PC-3 (cell line): ENCODE data around the gene ARSG. TPM values are rescaled to one million over a fixed set of nuclear protein-coding genes. Genes with fewer than 3 reads are reported as not detected.
A peak's percentile ranks its signal among the peaks of the same experiment; 100 is the strongest.
"Not testable (repeated sequence)": the region's sequence is repeated elsewhere in the genome, so short reads cannot be mapped to it uniquely, and the experiment has no call there.

Experiments used
- ATAC-seq: fragments of 200-7000 bp; cut with Tn5 transposase; 2 replicates; pipeline ENCODE4 v1.9.1; 2020; ENCODE audit warnings: mild to moderate bottlenecking, moderate library complexity
- BruUV-seq: library from RNA; stranded (reverse); fragments of 400-500 nt; replicated peaks from 2 replicates; lab custom pipeline; 2021; lab: Mats Ljungman, UMichigan
- CTCF ChIA-PET: fragments of 300-600 bp; sonication (Branson Sonifier 250); formaldehyde crosslinking; loops from one replicate; lab custom pipeline; 2022; ENCODE audit warnings: antibody characterized with exemption; lab: Charles Lee
- POLR2A ChIA-PET: fragments of 300-600 bp; sonication (Branson Sonifier 250); formaldehyde crosslinking; loops from one replicate; lab custom pipeline; 2022; ENCODE audit warnings: antibody characterized with exemption; ENCODE audit not compliant: unreplicated experiment; lab: Charles Lee
- DNase-seq: peaks from one replicate; pipeline ENCODE4 v3.0.0-alpha.2; 2015
- H2AFZ ChIP-seq: fragments of 300-600 bp; sonication (generic); 2 replicates; pipeline ENCODE4 v1.6.0; 2016; ENCODE audit warnings: antibody characterized with exemption, low read length
- H3F3A ChIP-seq: fragments of 300-600 bp; sonication (generic); one replicate; pipeline ENCODE4 v1.6.0; 2017; ENCODE audit warnings: antibody characterized with exemption, low read length, control low read depth, mild to moderate bottlenecking; ENCODE audit not compliant: unreplicated experiment
- H3K27ac ChIP-seq: fragments of 300-600 bp; sonication (generic); 2 replicates; pipeline ENCODE4 v1.5.1; 2016; ENCODE audit warnings: mild to moderate bottlenecking, low read length
- H3K27me3 ChIP-seq: fragments of 300-600 bp; sonication (generic); 2 replicates; pipeline ENCODE4 v1.6.1; 2016; ENCODE audit warnings: low read length, mixed read lengths
- H3K36me3 ChIP-seq: fragments of 300-600 bp; sonication (generic); 2 replicates; pipeline ENCODE4 v1.6.1; 2016; ENCODE audit warnings: low read depth, mixed run types, low read length, mixed read lengths
- H3K4me1 ChIP-seq: fragments of 300-600 bp; sonication (generic); 2 replicates; pipeline ENCODE4 v1.5.1; 2016; ENCODE audit warnings: low read length; ENCODE audit not compliant: insufficient read depth
- H3K4me2 ChIP-seq: fragments of 300-600 bp; sonication (generic); 2 replicates; pipeline ENCODE4 v1.6.0; 2016; ENCODE audit warnings: low read length
- H3K4me3 ChIP-seq: fragments of 300-600 bp; sonication (generic); 2 replicates; pipeline ENCODE4 v1.5.1; 2016; ENCODE audit warnings: mild to moderate bottlenecking, low read length, mixed read lengths
- H3K79me2 ChIP-seq: fragments of 300-600 bp; sonication (generic); 2 replicates; pipeline ENCODE4 v1.6.1; 2017; ENCODE audit warnings: low read length, mixed read lengths
- H3K9ac ChIP-seq: fragments of 300-600 bp; sonication (generic); 2 replicates; pipeline ENCODE4 v1.6.0; 2016; ENCODE audit warnings: mild to moderate bottlenecking, low read length
- H3K9me2 ChIP-seq: fragments of 300-600 bp; sonication (generic); replicated peaks from 2 replicates; pipeline ENCODE4 v1.6.1; 2016; ENCODE audit warnings: mixed run types, low read length, mixed read lengths
- H3K9me3 ChIP-seq: fragments of 300-600 bp; sonication (generic); 2 replicates; pipeline ENCODE4 v1.6.1; 2016; ENCODE audit warnings: low read length, mixed read lengths
- H4K20me1 ChIP-seq: fragments of 300-600 bp; sonication (generic); 2 replicates; pipeline ENCODE4 v1.6.1; 2016; ENCODE audit warnings: low read length, mixed read lengths
- EZH2 ChIP-seq: fragments of 300-600 bp; sonication (generic); IDR thresholded peaks from one replicate; pipeline ENCODE4 v1.6.1; 2017; ENCODE audit warnings: antibody characterized with exemption, mild to moderate bottlenecking, low read length; ENCODE audit not compliant: unreplicated experiment
- EZH2phosphoT487 ChIP-seq: fragments of 300-600 bp; sonication (generic); IDR thresholded peaks from 2 replicates; pipeline ENCODE4 v1.6.1; 2018; ENCODE audit warnings: mild to moderate bottlenecking, antibody characterized with exemption, low read length, borderline replicate concordance
- intact Hi-C: fragments of 100-400 bp; cut with micrococcal nuclease; formaldehyde crosslinking; loops from 2 replicates; pipeline ENCODE4 v1.9.0; 2023
- total RNA-seq: library from RNA; depleted of rRNA; stranded (reverse); fragments of >200 nt; gene quantifications from 2 replicates; pipeline ENCODE4 v1.2.3, GENCODE V29; 2014
- TF ChIP-seq, protein P1 (sequence below): fragments of 300-600 bp; sonication (generic); conservative IDR thresholded peaks from 2 replicates; pipeline ENCODE4 v1.5.1; 2017; ENCODE audit warnings: antibody characterized with exemption, low read depth, mild to moderate bottlenecking, low read length

Gene ARSG
- total RNA-seq, 1 experiment from 2014 or later, result 2.1 TPM

DNA sequence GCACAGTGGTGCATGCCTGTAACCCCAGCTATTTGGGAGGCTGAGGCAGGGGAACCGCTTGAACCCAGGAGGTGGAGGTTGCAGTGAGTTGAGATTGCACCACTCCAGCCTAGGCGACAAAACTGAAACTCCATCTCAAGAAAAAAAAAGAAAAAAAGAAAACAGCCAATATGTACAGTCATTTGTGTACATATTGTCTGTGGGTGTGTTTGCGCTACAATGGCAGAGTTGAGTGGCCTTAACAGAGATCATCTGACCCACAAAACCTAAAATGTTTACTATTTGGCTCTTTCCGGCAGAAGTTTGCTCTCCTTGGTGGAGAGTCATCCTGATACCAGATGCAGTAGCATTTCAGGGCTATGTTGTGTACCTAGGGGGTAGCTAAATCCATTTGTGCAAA is 57.9 kb downstream of the ARSG start:
- no peaks in the 10 kb centered on the region for H3K9me3 ChIP-seq
- BruUV-seq, result no TSS peak
- H3K79me2 ChIP-seq, result no peaks in the 10 kb centered on the region
- no peak overlapping the region for H2AFZ ChIP-seq
- H3K36me3 ChIP-seq, result no peaks in the 10 kb centered on the region
- H3K9me2 ChIP-seq, result no peaks in the 10 kb centered on the region
- no peak overlapping the region for H3K4me3 ChIP-seq
- H4K20me1 ChIP-seq, result no peaks in the 10 kb centered on the region
- intact Hi-C loops, result no loop called here
- CTCF ChIA-PET, result no interaction called here
- no peak overlapping the region for H3K9ac ChIP-seq
- H3K4me1 ChIP-seq, result peaks cover 10% of the 10 kb centered on the region
- H3F3A ChIP-seq, result no peaks in the 10 kb centered on the region
- DNase-seq (no peak), ATAC-seq (no peak)
- no peak overlapping the region for H3K4me2 ChIP-seq
- POLR2A ChIA-PET, result interaction anchor here (0.7 kb wide), 1 partner anchor 19 kb away, joined by 9 read pairs; no protein-coding TSS in a partner anchor
- H3K27ac ChIP-seq, result no peak overlapping the region
- TF ChIP-seq EZH2phosphoT487, result no peak
- TF ChIP-seq, protein P1, sequence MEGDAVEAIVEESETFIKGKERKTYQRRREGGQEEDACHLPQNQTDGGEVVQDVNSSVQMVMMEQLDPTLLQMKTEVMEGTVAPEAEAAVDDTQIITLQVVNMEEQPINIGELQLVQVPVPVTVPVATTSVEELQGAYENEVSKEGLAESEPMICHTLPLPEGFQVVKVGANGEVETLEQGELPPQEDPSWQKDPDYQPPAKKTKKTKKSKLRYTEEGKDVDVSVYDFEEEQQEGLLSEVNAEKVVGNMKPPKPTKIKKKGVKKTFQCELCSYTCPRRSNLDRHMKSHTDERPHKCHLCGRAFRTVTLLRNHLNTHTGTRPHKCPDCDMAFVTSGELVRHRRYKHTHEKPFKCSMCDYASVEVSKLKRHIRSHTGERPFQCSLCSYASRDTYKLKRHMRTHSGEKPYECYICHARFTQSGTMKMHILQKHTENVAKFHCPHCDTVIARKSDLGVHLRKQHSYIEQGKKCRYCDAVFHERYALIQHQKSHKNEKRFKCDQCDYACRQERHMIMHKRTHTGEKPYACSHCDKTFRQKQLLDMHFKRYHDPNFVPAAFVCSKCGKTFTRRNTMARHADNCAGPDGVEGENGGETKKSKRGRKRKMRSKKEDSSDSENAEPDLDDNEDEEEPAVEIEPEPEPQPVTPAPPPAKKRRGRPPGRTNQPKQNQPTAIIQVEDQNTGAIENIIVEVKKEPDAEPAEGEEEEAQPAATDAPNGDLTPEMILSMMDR, result no peak
- TF ChIP-seq EZH2, result no peak
- H3K27me3 ChIP-seq, result no peaks in the 10 kb centered on the region

DNA sequence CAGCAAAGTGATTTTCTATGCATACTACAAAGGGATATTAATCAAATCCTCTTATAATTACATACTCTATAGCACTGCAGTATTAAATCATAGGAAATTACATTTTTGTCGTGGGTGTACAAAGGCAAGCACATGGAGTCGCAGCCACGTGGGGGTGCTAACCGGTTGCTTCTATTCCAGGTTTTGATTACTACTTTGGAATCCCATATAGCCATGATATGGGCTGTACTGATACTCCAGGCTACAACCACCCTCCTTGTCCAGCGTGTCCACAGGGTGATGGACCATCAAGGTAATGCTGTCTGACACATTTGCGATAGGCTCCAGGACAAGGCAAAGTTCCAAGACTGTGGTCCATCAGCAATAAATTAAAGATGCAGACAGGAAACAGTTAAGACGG is 60.1 kb downstream of the ARSG start:
- H3K4me1 ChIP-seq, result peaks cover 22% of the 10 kb centered on the region
- no peak overlapping the region for H3K4me3 ChIP-seq
- H4K20me1 ChIP-seq, result no peaks in the 10 kb centered on the region
- H3K9me2 ChIP-seq, result no peaks in the 10 kb centered on the region
- no peak overlapping the region for H2AFZ ChIP-seq
- no peak overlapping the region for H3K9ac ChIP-seq
- H3K27me3 ChIP-seq, result no peaks in the 10 kb centered on the region
- intact Hi-C loops, result loop anchor here (5.0 kb wide), 1 partner anchor 36 kb away; no protein-coding TSS in a partner anchor
- H3K27ac ChIP-seq, result no peak overlapping the region
- no peaks in the 10 kb centered on the region for H3K36me3 ChIP-seq
- peak; percentile 19 for DNase-seq
- CTCF ChIA-PET, result interaction anchor here (0.7 kb wide), 1 partner anchor 59 kb away, joined by 6 read pairs; no protein-coding TSS in a partner anchor
- H3K79me2 ChIP-seq, result no peaks in the 10 kb centered on the region
- BruUV-seq, result no TSS peak
- no peak for ATAC-seq
- TF ChIP-seq, protein P1, result peak; percentile 52
- TF ChIP-seq EZH2phosphoT487, result no peak
- no peak overlapping the region for H3K4me2 ChIP-seq
- no peaks in the 10 kb centered on the region for H3F3A ChIP-seq
- POLR2A ChIA-PET, result no interaction called here
- H3K9me3 ChIP-seq, result no peaks in the 10 kb centered on the region

DNA sequence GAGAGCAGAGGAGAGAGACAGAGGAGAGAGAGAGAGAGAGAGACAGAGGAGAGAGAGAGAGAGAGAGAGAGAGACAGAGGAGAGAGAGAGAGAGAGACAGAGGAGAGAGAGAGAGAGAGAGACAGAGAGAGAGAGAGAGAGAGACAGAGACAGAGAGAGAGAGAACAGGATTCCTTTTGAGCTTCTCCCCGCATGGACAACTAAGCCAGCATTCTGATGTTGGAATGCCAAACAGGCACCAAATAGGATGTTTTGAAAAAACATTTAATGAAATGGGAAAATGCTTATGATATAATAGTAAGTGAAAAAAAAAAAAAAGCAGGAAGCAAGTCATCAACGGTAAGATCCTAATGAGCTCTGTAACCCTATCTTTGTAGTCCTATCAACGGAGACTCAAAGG is 60.7 kb downstream of the ARSG start:
- Histone ChIP-seq H3K9me3 (no peaks in the 10 kb centered on the region), H3K27ac (no peak overlapping the region), H3K36me3 (no peaks in the 10 kb centered on the region), H3K9me2 (no peaks in the 10 kb centered on the region), H3K4me1 (peaks cover 22% of the 10 kb centered on the region), H3K27me3 (no peaks in the 10 kb centered on the region), H3K4me3 (no peak overlapping the region), H2AFZ (no peak overlapping the region), H3K79me2 (no peaks in the 10 kb centered on the region), H3F3A (no peaks in the 10 kb centered on the region), H3K9ac (no peak overlapping the region), H3K4me2 (no peak overlapping the region), H4K20me1 (no peaks in the 10 kb centered on the region)
- intact Hi-C loops, result loop anchor here (5.0 kb wide), 1 partner anchor 35 kb away; no protein-coding TSS in a partner anchor
- TF ChIP-seq EZH2phosphoT487 (no peak), EZH2 (no peak)
- TF ChIP-seq, protein P1, result no peak
- no peak for ATAC-seq
- DNase-seq, result no peak
- POLR2A ChIA-PET, result interaction anchor here (0.6 kb wide), 2 partner anchors 120 to 191 kb away, joined by 3 read pairs; no protein-coding TSS in a partner anchor
- BruUV-seq, result no TSS peak
- CTCF ChIA-PET, result interaction anchor here (0.7 kb wide), 3 partner anchors 60 to 129 kb away, joined by 3 to 6 read pairs (median 4); no protein-coding TSS in a partner anchor

DNA sequence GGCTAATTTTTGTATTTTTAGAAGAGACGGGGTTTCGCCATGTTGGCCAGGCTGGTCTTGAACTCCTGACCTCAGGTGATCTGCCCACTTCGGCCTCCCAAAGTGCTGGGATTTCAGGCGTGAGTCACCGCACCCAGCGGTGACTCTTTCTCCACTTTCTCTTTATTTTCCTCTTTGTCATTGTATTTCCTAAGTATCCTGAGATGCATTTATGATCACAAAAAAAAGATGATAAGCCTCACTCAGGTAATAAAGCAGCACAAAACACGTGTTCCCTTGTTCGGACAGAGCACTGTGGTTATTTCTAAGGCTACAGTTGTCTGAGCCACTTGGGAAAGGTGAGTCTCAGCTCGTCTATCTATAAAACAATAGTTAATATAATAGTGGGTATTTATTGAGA is 61.4 kb downstream of the ARSG start:
- POLR2A ChIA-PET, result interaction anchor here (0.6 kb wide), 1 partner anchor 190 kb away, joined by 3 read pairs; no protein-coding TSS in a partner anchor
- not testable (repeated sequence) for H3K9ac ChIP-seq, ATAC-seq, H3K36me3 ChIP-seq, H3K27me3 ChIP-seq, H3K4me2 ChIP-seq, H2AFZ ChIP-seq, H3F3A ChIP-seq, BruUV-seq, H4K20me1 ChIP-seq, H3K9me3 ChIP-seq, H3K79me2 ChIP-seq, DNase-seq, H3K9me2 ChIP-seq, H3K27ac ChIP-seq, H3K4me3 ChIP-seq
- intact Hi-C loops, result loop anchor here (5.0 kb wide), 1 partner anchor 35 kb away; no protein-coding TSS in a partner anchor
- peaks cover 22% of the 10 kb centered on the region for H3K4me1 ChIP-seq
- CTCF ChIA-PET, result interaction anchor here (0.6 to 0.7 kb wide), 2 partner anchors 110 to 128 kb away, joined by 3 to 4 read pairs; no protein-coding TSS in a partner anchor
